SK-N-SH treated with all-trans-retinoic acid at 6 μM for 48 hours (cell line): Measurements from ENCODE around the gene TSC22D1.

Experiments
- PPARA ChIP-seq: fragments of 250-450 bp; sonication (Bioruptor Pico); IDR thresholded peaks from 2 replicates; pipeline ENCODE4 v1.5.0; 2020; ENCODE audit warnings: mild to moderate bottlenecking, borderline replicate concordance
- ZNF8 ChIP-seq: fragments of 450-650 bp; formaldehyde crosslinking; IDR thresholded peaks from 2 replicates; pipeline ENCODE4 v1.5.0; 2020; ENCODE audit warnings: mild to moderate bottlenecking, moderate library complexity

- TF ChIP-seq ZNF8 (CRISPR knock-in tag): no peak
- TF ChIP-seq PPARA (CRISPR knock-in tag): no peak
These were observed 69.4 kb downstream of the TSC22D1 start for GRCh38 chr13:44506719-44507118.
